GM21619 (cell line): ENCODE measurements around the gene TIGD1.
"Not testable (repeated sequence)": the region's sequence is repeated elsewhere in the genome, so short reads cannot be mapped to it uniquely, and the experiment has no call there.

Experiments used
- ATAC-seq: cut with Tn5 transposase; IDR thresholded peaks from one replicate; pipeline ENCODE4 v1.9.1; 2021; ENCODE audit not compliant: unreplicated experiment

The TIGD1 gene

GRCh38 chr2:232540441-232541041 lies 9.8 kb downstream of the TIGD1 start:
- ATAC-seq = no peak

DNA sequence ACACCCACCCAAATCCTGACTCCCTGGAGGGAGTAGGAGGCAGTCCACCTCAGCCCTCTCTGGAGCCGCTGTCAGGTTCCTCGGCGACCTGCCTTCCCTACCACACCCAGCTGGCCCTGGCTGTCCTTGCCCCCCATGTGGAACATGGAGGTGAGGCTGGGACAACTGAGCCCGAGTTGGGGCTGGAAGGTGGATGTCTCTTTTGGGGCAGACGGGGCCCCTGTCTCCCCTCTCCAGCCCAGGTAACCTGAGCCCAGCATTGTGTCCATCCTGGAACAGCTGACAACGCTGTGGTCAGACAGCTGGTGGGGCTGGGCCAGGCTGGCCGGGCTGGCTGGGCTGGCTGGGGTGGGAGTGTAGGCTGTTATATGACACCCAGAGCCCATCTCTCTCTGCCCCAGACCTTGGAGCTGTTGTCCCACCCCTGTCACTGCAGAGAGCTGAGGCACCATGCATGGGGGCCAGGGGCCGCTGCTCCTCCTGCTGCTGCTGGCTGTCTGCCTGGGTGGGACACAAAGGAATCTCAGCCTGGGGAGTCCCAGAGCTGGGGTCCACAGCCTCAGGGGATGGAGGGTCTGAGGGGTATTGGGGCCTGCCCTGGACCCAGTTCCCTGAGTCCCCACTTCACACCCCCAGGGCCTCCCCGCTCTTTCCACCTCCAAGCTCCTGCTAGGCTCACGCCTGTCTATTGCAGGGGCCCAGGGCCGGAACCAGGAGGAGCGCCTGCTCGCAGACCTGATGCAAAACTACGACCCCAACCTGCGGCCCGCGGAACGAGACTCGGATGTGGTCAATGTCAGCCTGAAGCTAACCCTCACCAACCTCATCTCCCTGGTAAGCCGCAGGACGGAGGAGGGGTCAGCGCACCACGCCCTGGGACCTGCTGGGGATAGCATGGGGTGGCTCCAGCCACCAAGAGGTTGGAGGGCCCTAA lies 10.8 kb downstream of the TIGD1 start, which contains the start of gene CHRNG:
Gene CHRNG (plus strand): TSS at position 395 of the 934 bp plus-strand sequence. CDS start 56 bp downstream, at position 451.
- no peak for ATAC-seq

DNA sequence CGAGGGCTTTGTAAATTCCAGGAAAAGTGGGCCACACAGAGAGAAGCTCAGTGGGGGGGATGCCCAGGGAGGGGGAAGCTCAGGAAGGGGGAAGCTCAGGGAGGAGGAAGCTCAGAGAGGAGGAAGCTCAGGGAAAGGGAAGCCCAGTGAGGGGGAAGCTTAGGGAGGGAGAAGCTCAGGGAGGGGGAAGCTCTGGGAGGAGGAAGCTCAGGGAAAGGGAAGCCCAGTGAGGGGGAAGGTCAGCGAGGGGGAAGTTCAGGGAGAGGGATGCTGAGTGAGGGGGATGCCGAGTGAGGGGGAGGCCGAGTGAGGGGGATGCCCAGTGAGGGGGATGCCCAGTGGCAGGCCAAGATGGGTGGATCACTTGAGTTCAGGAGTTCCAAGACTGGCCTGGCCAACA lies 11.7 kb downstream of the TIGD1 start:
- no peak for ATAC-seq

DNA sequence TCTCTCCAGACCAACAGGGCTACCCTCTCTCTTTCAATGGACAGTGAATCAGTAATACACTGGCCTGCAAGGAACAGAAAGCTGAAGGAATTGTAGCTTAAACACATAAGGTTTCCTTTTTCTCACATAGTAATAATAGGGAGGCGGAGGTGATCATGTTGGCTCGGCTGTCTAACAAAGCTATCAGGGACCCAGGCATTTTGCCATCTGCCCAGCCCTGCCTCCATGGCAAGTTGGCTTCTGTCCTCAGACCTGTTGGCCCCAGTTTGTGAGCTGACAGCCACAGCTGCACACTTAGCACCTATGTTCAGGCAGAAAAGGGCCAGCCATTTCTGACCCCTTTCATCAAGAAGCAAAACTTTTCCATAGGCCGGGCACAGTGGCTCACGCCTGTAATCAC lies 12.9 kb downstream of the TIGD1 start:
- ATAC-seq = no peak

DNA sequence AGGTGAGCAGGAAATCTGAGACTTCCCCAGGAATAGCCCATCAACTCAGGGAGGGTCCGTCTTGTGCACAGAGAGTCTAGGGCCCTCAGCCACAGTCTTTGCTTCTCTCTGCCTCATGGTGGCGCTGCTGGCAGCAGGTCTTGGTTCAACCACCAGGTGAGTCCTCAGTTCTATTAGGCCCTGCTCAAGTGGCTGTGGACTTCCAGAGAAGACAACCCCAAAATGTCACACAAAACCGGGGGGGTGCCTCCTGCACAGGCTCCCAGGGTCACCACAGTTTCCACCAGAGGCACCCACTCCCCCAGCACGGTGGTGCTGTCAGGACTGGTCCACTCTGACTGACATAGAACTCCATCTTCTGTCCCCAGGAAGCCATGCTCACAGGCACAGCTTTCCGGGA lies 13.3 kb downstream of the TIGD1 start:
- no peak for ATAC-seq

GRCh38 chr2:232535761-232536530 lies 14.4 kb downstream of the TIGD1 start:
- ATAC-seq = no peak

- no peak for ATAC-seq
Measured at GRCh38 chr2:232534940-232535651, 15.3 kb downstream of the TIGD1 start.

DNA sequence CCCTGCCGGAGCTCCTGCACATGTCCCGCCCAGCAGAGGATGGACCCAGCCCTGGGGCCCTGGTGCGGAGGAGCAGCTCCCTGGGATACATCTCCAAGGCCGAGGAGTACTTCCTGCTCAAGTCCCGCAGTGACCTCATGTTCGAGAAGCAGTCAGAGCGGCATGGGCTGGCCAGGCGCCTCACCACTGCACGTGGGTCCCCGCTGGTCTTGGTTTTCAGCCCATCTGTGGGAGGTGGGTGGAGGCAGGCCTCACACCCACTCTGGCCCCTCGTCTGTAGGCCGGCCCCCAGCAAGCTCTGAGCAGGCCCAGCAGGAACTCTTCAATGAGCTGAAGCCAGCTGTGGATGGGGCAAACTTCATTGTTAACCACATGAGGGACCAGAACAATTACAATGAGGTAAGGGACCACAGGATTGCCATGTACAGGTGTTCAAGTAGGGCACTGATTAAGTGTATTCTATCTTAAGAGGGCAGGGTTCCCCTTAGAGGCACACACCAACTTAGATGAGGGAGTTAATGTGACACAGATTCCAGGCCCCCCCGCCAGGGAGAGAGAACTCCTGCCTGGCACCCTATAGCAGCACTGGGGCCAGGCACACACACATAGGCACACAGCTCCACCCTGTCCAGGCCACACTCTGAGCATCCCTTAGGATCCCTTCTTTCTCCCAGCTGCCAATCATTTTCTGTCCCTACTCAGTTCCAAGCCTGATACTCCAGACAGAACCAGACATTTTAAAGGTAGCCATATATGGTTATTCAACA lies 16.2 kb downstream of the TIGD1 start:
- ATAC-seq = no peak

DNA sequence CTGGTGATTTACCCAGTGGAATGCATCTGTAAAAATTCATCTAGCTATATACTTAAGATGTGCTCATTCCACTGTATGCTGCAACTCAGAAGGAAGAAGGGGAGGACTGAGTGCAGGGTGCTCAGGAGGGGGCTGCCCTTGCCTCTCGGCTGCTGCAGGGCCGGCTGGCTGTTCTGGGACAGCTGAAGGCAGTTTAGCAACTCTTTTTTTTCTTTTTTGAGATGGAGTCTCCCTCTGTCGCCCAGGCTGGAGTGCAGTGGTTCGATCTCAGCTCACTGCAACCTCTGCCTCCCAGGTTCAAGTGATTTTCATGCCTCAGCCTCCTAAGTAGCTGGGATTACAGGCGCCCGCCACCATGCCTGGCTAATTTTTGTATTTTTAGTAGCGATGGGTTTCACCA lies 17.5 kb downstream of the TIGD1 start:
- ATAC-seq = not testable (repeated sequence)

DNA sequence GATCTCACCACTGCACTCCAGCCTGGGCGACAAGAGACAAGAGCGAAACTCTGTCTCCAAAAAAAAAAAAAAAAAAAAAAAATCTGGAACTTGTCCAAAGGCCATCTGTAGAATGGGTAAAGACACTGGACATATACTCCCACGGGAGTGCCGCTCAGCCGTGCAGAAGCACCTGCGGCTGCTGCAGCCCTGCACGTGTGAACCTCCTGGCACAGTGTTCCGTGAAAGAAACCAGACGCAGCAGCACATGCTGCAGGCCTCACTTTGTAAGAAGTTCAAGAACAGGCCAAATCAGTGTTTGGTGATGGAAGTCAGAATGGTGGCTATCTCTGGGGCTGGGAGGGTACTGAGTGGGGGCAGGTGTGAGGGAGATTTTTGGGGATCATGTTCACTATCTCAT lies 17.9 kb downstream of the TIGD1 start:
- no peak for ATAC-seq

GRCh38 chr2:232530626-232531260 lies 19.6 kb downstream of the TIGD1 start:
- ATAC-seq = no peak

GRCh38 chr2:232529806-232530547 lies 20.4 kb downstream of the TIGD1 start:
- no peak for ATAC-seq

DNA sequence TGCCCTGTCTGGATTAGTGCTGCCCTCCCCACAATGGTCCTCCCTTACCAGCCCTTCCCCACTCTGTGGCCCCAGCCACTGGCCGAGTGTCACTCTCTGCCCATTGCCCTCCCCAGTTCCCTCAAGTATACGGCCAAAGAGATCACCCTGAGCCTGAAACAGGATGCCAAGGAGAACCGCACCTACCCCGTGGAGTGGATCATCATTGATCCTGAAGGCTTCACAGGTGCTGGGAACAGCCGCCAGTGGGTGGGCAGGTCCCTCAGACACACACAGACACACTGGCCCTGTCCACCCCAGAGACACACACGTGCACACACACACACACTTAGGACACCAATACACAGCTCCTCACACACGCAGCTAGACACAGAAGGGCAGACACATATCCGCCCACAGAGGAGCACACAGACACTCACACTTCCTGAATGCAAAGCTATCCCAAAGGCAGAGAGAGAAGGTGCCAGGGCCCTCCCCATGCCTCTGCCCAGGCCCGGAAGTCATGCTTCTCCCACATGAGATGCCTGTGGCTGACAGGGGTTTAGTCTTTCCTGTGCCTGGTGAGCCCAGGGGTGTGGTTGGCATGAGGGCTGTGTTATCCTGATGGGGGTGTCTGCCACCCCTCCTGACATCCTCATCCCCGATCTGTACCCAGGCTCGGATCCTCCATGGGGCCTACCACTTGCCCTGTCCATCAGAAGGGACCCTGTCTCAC lies 21.5 kb downstream of the TIGD1 start:
- no peak for ATAC-seq

DNA sequence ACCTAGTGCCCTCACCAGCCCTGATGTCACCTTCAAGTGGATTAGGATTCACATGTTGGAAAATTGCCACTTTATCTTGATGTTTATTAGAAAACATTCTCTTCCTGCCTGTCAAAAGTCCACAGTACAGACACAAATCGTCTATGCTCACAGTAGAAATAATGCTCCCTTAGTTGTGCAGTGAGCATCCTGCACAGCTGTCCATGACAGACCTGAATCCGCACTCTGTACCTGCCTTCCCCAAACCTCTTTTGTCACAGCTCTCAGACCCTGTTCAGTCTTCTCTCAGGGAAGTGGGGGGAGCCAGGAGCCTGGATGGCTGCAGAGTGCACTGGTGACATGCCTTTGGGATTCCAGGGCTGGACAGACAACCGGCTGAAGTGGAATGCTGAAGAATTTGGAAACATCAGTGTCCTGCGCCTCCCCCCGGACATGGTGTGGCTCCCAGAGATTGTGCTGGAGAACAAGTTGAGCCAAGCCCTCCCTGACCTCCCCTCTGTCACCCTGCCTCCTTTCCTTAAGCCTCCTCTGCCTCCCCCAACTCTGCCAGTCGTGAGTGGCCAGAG lies 22.4 kb downstream of the TIGD1 start:
- ATAC-seq = no peak

GRCh38 chr2:232526372-232526941 lies 23.9 kb downstream of the TIGD1 start:
- no peak for ATAC-seq

GRCh38 chr2:232525791-232526371 lies 24.5 kb downstream of the TIGD1 start, which contains the start of gene CHRND:
TSS of gene CHRND (plus strand) at chr2:232526160. CDS start at chr2:232526216, 56 bp downstream.
- no peak for ATAC-seq

DNA sequence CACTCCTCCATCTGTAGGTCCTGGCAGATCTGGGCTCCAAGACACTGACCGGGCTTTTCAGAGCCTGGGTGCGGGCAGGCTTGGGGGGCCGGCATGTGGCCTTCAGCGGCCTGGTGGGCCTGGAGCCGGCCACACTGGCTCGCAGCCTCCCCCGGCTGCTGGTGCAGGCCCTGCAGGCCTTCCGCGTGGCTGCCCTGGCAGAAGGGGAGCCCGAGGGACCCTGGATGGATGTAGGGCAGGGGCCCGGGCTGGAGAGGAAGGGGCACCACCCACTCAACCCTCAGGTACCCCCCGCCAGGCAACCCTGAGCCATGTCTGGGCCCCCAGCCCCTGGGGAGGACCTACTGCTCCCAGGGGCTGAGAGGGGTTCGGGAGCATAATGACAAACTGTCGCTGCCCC lies 25.2 kb downstream of the TIGD1 start:
- no peak for ATAC-seq
